WTC11 (cell line): ENCODE data around the gene PRR19.

Experiments used
- CREM ChIP-seq: sonication (generic); formaldehyde crosslinking; IDR thresholded peaks from 2 replicates; pipeline ENCODE4 v1.8.1; 2022; ENCODE audit warnings: mild to moderate bottlenecking, missing genetic modification reagents, moderate library complexity
- FOXK1 ChIP-seq: sonication (generic); formaldehyde crosslinking; IDR thresholded peaks from 2 replicates; pipeline ENCODE4 v1.8.0; 2022; ENCODE audit warnings: mild to moderate bottlenecking, moderate library complexity, missing genetic modification reagents
- RELA ChIP-seq: sonication (generic); formaldehyde crosslinking; IDR thresholded peaks from 2 replicates; pipeline ENCODE4 v1.8.1; 2022; ENCODE audit warnings: missing genetic modification reagents, mild to moderate bottlenecking, borderline replicate concordance
- USF2 ChIP-seq: sonication (generic); formaldehyde crosslinking; IDR thresholded peaks from 2 replicates; pipeline ENCODE4 v1.8.1; 2023; ENCODE audit warnings: mild to moderate bottlenecking, missing genetic modification reagents, moderate library complexity
- TF ChIP-seq, protein P1 (sequence below): fragments of 200-600 bp; IDR thresholded peaks from 2 replicates; pipeline ENCODE4 v1.8.0; 2022; ENCODE audit warnings: antibody characterized with exemption

DNA sequence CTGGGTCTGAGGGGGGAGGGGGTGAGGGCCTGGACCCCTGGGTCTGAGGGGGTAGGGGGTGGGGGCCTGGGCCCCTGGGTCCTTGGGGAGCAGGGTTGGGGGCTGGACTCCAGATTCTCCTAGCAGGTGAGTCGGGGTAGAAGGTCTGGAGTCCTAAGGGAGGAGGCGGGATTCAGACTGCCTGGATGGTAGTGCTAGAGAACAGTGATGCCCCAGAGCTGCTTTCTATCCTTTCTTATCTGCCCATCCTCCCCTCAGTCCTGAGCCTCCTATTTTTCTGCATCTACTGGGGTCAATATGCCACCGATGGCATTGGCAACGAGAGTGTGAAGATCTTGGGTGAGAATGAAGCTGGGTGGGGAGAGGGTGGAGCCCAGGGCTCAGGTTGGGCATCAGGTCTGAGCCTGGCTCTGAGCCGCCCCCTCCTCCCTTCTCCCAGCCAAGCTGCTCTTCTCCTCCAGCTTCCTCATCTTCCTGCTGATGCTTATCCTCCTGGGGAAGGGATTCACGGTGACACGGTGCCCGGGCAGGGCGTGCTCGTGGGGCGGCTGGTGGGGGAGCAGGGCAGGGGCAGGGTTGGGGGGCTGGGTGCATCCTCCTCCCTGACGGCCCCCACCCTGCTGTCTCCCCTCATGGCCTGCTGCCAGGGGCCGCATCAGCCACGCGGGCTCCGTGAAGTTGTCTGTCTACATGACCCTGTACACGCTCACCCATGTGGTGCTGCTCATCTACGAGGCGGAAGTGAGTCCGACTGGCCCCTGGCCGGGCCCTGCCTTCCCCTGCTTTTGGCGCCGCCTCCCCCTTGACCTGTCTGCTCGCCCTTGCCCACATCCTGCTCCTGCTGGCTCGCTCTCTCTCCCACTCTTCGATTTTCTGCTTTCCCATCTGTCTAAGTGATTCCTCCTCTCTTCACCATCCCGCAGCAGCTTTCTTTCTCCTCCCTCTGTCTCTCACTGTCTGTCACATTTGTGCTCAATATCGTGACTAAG is 14.6 kb downstream of the PRR19 start:
- TF ChIP-seq USF2 (CRISPR knock-in tag) = no peak
- no peak for TF ChIP-seq FOXK1
- TF ChIP-seq RELA (CRISPR knock-in tag) = no peak
- TF ChIP-seq CREM (CRISPR knock-in tag) = no peak
- TF ChIP-seq, protein P1, sequence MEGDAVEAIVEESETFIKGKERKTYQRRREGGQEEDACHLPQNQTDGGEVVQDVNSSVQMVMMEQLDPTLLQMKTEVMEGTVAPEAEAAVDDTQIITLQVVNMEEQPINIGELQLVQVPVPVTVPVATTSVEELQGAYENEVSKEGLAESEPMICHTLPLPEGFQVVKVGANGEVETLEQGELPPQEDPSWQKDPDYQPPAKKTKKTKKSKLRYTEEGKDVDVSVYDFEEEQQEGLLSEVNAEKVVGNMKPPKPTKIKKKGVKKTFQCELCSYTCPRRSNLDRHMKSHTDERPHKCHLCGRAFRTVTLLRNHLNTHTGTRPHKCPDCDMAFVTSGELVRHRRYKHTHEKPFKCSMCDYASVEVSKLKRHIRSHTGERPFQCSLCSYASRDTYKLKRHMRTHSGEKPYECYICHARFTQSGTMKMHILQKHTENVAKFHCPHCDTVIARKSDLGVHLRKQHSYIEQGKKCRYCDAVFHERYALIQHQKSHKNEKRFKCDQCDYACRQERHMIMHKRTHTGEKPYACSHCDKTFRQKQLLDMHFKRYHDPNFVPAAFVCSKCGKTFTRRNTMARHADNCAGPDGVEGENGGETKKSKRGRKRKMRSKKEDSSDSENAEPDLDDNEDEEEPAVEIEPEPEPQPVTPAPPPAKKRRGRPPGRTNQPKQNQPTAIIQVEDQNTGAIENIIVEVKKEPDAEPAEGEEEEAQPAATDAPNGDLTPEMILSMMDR = no peak
